ENCODE data around the gene TMA7.

GRCh38 chr3:48428088-48428571 is 11.9 kb upstream of the TMA7 start:
- TF ChIP-seq, protein P1, sequence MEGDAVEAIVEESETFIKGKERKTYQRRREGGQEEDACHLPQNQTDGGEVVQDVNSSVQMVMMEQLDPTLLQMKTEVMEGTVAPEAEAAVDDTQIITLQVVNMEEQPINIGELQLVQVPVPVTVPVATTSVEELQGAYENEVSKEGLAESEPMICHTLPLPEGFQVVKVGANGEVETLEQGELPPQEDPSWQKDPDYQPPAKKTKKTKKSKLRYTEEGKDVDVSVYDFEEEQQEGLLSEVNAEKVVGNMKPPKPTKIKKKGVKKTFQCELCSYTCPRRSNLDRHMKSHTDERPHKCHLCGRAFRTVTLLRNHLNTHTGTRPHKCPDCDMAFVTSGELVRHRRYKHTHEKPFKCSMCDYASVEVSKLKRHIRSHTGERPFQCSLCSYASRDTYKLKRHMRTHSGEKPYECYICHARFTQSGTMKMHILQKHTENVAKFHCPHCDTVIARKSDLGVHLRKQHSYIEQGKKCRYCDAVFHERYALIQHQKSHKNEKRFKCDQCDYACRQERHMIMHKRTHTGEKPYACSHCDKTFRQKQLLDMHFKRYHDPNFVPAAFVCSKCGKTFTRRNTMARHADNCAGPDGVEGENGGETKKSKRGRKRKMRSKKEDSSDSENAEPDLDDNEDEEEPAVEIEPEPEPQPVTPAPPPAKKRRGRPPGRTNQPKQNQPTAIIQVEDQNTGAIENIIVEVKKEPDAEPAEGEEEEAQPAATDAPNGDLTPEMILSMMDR (conservative IDR thresholded peaks at IDR 0.05) = no peak
- TF ChIP-seq ZFX (IDR thresholded peaks at IDR 0.05) = no peak

Data from C4-2B (cell line).